Glutamatergic neuron (in vitro differentiated cells): ENCODE measurements around the gene CAPRIN2. TPM values are rescaled to one million over a fixed set of nuclear protein-coding genes. Genes with fewer than 3 reads are reported as not detected.

Source experiments
- DNase-seq: peaks from one replicate; pipeline ENCODE4 v3.0.0; 2022
- H3K27ac Mint-ChIP-seq: one replicate; pipeline ENCODE4 v1.8.0; 2020; ENCODE audit warnings: mild to moderate bottlenecking, mixed read lengths, inconsistent platforms; ENCODE audit not compliant: unreplicated experiment
- H3K27me3 Mint-ChIP-seq: one replicate; pipeline ENCODE4 v1.8.0; 2020; ENCODE audit warnings: mild to moderate bottlenecking, moderate library complexity, mixed read lengths, inconsistent platforms; ENCODE audit not compliant: unreplicated experiment
- H3K36me3 Mint-ChIP-seq: one replicate; pipeline ENCODE4 v1.8.0; 2020; ENCODE audit warnings: mild to moderate bottlenecking, mixed read lengths, inconsistent platforms; ENCODE audit not compliant: unreplicated experiment
- H3K4me1 Mint-ChIP-seq: one replicate; pipeline ENCODE4 v1.8.0; 2020; ENCODE audit warnings: mild to moderate bottlenecking, low read depth, mixed read lengths, inconsistent platforms; ENCODE audit not compliant: unreplicated experiment
- H3K4me3 Mint-ChIP-seq: one replicate; pipeline ENCODE4 v1.8.0; 2020; ENCODE audit warnings: mild to moderate bottlenecking, mixed read lengths, inconsistent platforms; ENCODE audit not compliant: unreplicated experiment
- H3K9me3 Mint-ChIP-seq: one replicate; pipeline ENCODE4 v1.8.0; 2020; ENCODE audit warnings: mild to moderate bottlenecking, moderate library complexity, mixed read lengths, inconsistent platforms; ENCODE audit not compliant: unreplicated experiment
- CTCF ChIP-seq: fragments of 200-600 bp; sonication (generic); IDR thresholded peaks from one replicate; pipeline ENCODE4 v1.5.0; 2021; ENCODE audit not compliant: partially characterized antibody, unreplicated experiment
- total RNA-seq: library from RNA; stranded (reverse); fragmentation: NEBNext Ultra II Directional; extraction: Animal tissue kit (Norgen Biotek cat#: 25700); gene quantifications from one replicate; pipeline ENCODE4 v1.2.1, GENCODE V29; 2021; ENCODE audit not compliant: unreplicated experiment

CAPRIN2 gene
- total RNA-seq, 1 donor from 2014 or later = 36.5 TPM

GRCh38 chr12:30694412-30695198 lies 60.1 kb downstream of the CAPRIN2 start:
- no peak for TF ChIP-seq CTCF
- H3K4me3 Mint-ChIP-seq = peak overlapping the region; percentile 96
- H3K36me3 Mint-ChIP-seq = no peaks in the 10 kb centered on the region
- peaks cover 12% of the 10 kb centered on the region for H3K4me1 Mint-ChIP-seq
- no peak overlapping the region for H3K27ac Mint-ChIP-seq
- peaks cover 3% of the 10 kb centered on the region for H3K27me3 Mint-ChIP-seq
- peak; percentile 51 for DNase-seq
- peaks cover 1% of the 10 kb centered on the region for H3K9me3 Mint-ChIP-seq

- no peak for DNase-seq
- Mint-ChIP-seq H3K27me3 (peaks cover 3% of the 10 kb centered on the region), H3K36me3 (no peaks in the 10 kb centered on the region), H3K27ac (no peak overlapping the region), H3K4me1 (peaks cover 12% of the 10 kb centered on the region), H3K4me3 (no peak overlapping the region), H3K9me3 (peaks cover 1% of the 10 kb centered on the region)
- TF ChIP-seq CTCF = no peak
Measured at GRCh38 chr12:30692470-30692869, 62.3 kb downstream of the CAPRIN2 start.

GRCh38 chr12:30691122-30691879 lies 63.5 kb downstream of the CAPRIN2 start:
- H3K27ac Mint-ChIP-seq = peak overlapping the region; percentile 43
- H3K4me3 Mint-ChIP-seq = no peak overlapping the region
- TF ChIP-seq CTCF = no peak
- DNase-seq = no peak
- peaks cover 12% of the 10 kb centered on the region for H3K4me1 Mint-ChIP-seq
- H3K27me3 Mint-ChIP-seq = peaks cover 3% of the 10 kb centered on the region
- no peaks in the 10 kb centered on the region for H3K36me3 Mint-ChIP-seq
- peaks cover 1% of the 10 kb centered on the region for H3K9me3 Mint-ChIP-seq

- Mint-ChIP-seq H3K9me3 (no peaks in the 10 kb centered on the region), H3K36me3 (no peaks in the 10 kb centered on the region), H3K27ac (no peak overlapping the region), H3K4me3 (no peak overlapping the region), H3K4me1 (peaks cover 4% of the 10 kb centered on the region), H3K27me3 (no peaks in the 10 kb centered on the region)
- DNase-seq = no peak
- TF ChIP-seq CTCF = no peak
Measured at GRCh38 chr12:30687265-30687986, 67.3 kb downstream of the CAPRIN2 start.
